ENCODE data around the gene LNPEP. TPM values are rescaled to one million over a fixed set of nuclear protein-coding genes. Genes with fewer than 3 reads are reported as not detected.

The LNPEP gene
- total and polyA plus RNA-seq, 10 of the 15 experiments (the other 5 are each of a cell fraction or from before 2014, with no cell fraction given), result 5.6 to 54.9 (median 25.0) TPM

- no peak for TF ChIP-seq KAT2A (conservative IDR thresholded peaks at IDR 0.05; ENCODE audit: control insufficient read depth, low read depth, low read length)
- TF ChIP-seq FOXK2 (IDR thresholded peaks at IDR 0.05), result no peak
- peak; percentile 58 for TF ChIP-seq BCL11A (IDR thresholded peaks at IDR 0.05; ENCODE audit: low read depth, low read length)
- no peak for TF ChIP-seq NR2C2 (IDR thresholded peaks at IDR 0.05; ENCODE audit: borderline replicate concordance, control insufficient read depth, insufficient read length, low read depth)
- TF ChIP-seq, protein P1, sequence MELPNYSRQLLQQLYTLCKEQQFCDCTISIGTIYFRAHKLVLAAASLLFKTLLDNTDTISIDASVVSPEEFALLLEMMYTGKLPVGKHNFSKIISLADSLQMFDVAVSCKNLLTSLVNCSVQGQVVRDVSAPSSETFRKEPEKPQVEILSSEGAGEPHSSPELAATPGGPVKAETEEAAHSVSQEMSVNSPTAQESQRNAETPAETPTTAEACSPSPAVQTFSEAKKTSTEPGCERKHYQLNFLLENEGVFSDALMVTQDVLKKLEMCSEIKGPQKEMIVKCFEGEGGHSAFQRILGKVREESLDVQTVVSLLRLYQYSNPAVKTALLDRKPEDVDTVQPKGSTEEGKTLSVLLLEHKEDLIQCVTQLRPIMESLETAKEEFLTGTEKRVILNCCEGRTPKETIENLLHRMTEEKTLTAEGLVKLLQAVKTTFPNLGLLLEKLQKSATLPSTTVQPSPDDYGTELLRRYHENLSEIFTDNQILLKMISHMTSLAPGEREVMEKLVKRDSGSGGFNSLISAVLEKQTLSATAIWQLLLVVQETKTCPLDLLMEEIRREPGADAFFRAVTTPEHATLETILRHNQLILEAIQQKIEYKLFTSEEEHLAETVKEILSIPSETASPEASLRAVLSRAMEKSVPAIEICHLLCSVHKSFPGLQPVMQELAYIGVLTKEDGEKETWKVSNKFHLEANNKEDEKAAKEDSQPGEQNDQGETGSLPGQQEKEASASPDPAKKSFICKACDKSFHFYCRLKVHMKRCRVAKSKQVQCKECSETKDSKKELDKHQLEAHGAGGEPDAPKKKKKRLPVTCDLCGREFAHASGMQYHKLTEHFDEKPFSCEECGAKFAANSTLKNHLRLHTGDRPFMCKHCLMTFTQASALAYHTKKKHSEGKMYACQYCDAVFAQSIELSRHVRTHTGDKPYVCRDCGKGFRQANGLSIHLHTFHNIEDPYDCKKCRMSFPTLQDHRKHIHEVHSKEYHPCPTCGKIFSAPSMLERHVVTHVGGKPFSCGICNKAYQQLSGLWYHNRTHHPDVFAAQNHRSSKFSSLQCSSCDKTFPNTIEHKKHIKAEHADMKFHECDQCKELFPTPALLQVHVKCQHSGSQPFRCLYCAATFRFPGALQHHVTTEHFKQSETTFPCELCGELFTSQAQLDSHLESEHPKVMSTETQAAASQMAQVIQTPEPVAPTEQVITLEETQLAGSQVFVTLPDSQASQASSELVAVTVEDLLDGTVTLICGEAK (IDR thresholded peaks at IDR 0.05; ENCODE audit: borderline replicate concordance), result peak; percentile 69; the same call in 1 of the 2 replicates
- TF ChIP-seq RELA (IDR thresholded peaks at IDR 0.05; ENCODE audit: borderline replicate concordance, partially characterized antibody), result peak; percentile 16
- no peak for TF ChIP-seq CREB1 (IDR thresholded peaks at IDR 0.05; ENCODE audit: low read depth)
- no peak for TF ChIP-seq PAX8 (IDR thresholded peaks at IDR 0.05)
- no peak for TF ChIP-seq E2F8 (IDR thresholded peaks at IDR 0.05; ENCODE audit: low read depth, partially characterized antibody)
- TF ChIP-seq, protein P2, sequence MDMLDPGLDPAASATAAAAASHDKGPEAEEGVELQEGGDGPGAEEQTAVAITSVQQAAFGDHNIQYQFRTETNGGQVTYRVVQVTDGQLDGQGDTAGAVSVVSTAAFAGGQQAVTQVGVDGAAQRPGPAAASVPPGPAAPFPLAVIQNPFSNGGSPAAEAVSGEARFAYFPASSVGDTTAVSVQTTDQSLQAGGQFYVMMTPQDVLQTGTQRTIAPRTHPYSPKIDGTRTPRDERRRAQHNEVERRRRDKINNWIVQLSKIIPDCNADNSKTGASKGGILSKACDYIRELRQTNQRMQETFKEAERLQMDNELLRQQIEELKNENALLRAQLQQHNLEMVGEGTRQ (IDR thresholded peaks at IDR 0.05; ENCODE audit: borderline replicate concordance, low read depth, low read length), result no peak
Measured at GRCh38 chr5:96934708-96935558, 947 bp upstream of the LNPEP start (continued).

Measured in GM12878 (cell line).